Pancreas (tissue), 10 donors: ENCODE measurements around the gene GGA1. TPM values are rescaled to one million over a fixed set of nuclear protein-coding genes. Genes with fewer than 3 reads are reported as not detected.
"Not testable (repeated sequence)": the region's sequence is repeated elsewhere in the genome, so short reads cannot be mapped to it uniquely, and the experiment has no call there.

Source experiments
- ATAC-seq, 4 donors: fragments of 200-7000 bp; cut with Tn5 transposase; one replicate each; pipeline versions ENCODE4 v1.8.0 to v1.9.1; 2020; ENCODE audit warnings: mild to moderate bottlenecking in 4 of 4, moderate library complexity in 4 of 4
- DNase-seq, 6 donors: peaks; one replicate each; pipeline ENCODE4 v3.0.0-alpha.2; 2020
- FAIRE-seq: peaks from 2 replicates; lab custom pipeline; 2012; peaks lifted over from hg19 to GRCh38; lab: Jason Lieb, UNC
- H3K27ac ChIP-seq, 4 donors: fragments of 200-600 bp; sonication (generic); 1 replicate in 3 of 4; 2 replicates in 1 of 4; pipeline versions ENCODE4 v1.5.0 to v1.8.0; 2020
- H3K27me3 ChIP-seq, 4 donors: fragments of 200-600 bp; one replicate each; pipeline ENCODE4 v1.8.0; 2021
- H3K36me3 ChIP-seq, 3 donors: fragments of 200-600 bp; sonication (generic) in 1 of 3; one replicate each; pipeline versions ENCODE4 v1.5.0 to v1.8.0; 2020 to 2021
- H3K4me1 ChIP-seq, 3 donors: fragments of 200-600 bp; one replicate each; pipeline ENCODE4 v1.8.0; 2021
- H3K4me3 ChIP-seq, 4 donors: fragments of 200-600 bp; sonication (generic) in 2 of 4; one replicate each; pipeline versions ENCODE4 v1.5.0 to v1.8.0; 2020 to 2021
- H3K9me3 ChIP-seq, 4 donors: fragments of 200-600 bp; one replicate each; pipeline ENCODE4 v1.8.0; 2021
- WGBS, 2 donors: extraction: QIAGEN DNeasy Blood & Tissue Kit; methylation state at CpG; one replicate each; pipeline ENCODE4 v1.1.7; 2013; 5-methylcytosine and 5-hydroxymethylcytosine counted together
- intact Hi-C, 3 donors: fragments of 100-400 bp; cut with DNase I; formaldehyde crosslinking; loops; one replicate each; pipeline versions ENCODE4 v1.11.1 to v1.14.2; 2022
- polyA plus RNA-seq, 2 donors: library from polyadenylated mRNA; stranded (reverse); fragments of 200-250 nt; gene quantifications; one replicate each; pipeline ENCODE4 v1.2.3, GENCODE V29; 2013
- total RNA-seq, 6 donors: library from RNA; stranded (reverse); fragmentation: NEBNext Ultra II Directional in 4 of 6; extraction: Animal tissue kit (Norgen Biotek cat#: 25700) in 4 of 6; gene quantifications; one replicate each; pipeline versions ENCODE4 v1.2.1 to v1.2.4, GENCODE V29; 2021 to 2023
- TF ChIP-seq, protein P1 (sequence below), 4 donors: fragments of 200-600 bp; sonication (generic) in 3 of 4; IDR thresholded peaks; one replicate each; pipeline versions ENCODE4 v1.5.0 to v1.8.0; 2021; ENCODE audit warnings: antibody characterized with exemption in 4 of 4
- donor health status: healthy with polysubstance abuse.
- donor health status: DM: no; HTN: no; CAD: no; lungs with moderate emphysema.
- donor health status: DM: no; HTN: no; CAD: no.
- donor health status: control.
- donor health status: control.
- donor health status: Bipolar disorder and iron deficiency.
- donor health status: DM: yes; HTN: yes; CAD: no.
- donor health status: DM: no; HTN: no; CAD: no.
- donor health status: DM: no; HTN: no; CAD: no.
- donor health status: DM: yes; HTN: yes; CAD: no.

The GGA1 gene
- total and polyA plus RNA-seq, 8 donors = 17.9 to 84.9 (median 23.9) TPM

DNA sequence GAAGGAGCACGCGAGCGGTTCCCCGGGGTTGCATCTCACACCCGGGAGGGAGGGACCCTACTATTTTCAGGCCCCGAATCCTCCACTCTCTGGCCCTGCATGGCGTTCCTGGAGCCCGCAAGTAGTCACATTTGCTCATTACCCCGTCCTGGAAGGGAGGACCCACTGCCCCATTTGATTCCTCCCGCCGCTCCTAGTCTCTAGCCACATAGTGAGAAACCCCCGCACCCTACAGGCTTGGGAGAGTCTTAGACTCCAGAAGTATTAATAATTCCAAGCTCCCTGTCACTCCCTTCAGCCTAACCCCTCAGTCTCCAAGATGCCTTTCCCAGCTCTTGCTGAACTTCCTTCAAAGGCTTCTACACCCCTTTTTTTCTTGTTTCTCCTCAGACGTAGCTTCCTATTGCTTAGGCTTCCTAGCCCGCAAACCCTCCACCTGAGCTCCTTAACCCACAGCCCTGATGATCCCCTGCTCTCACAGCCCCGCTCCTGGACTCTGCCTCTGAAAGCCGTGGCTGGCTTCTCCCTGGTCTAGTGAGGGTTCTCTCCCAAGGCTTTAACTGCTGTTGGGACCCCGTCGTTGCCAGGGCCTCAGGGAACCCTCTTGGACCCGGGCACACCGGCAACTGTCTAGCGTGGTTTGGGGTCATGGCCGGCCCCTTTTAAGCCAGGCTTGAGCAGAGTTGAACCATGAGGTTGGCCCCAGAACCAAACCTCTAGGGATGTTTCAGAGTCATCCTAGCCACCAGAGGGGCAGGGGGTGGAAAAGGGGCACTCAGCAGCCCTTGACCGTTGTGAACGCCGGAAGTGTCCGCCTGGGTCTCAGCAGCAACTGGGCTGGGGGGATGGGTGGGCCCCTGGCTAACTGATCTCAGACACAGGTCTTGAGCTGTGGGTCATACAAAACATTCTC, 862 bp downstream of the GGA1 start:
- Histone ChIP-seq H3K36me3 (no peaks in the 10 kb centered on the region), H3K27ac (peak overlapping the region; percentile 84 to 98 (median 96)), H3K27me3 (no peaks in the 10 kb centered on the region), H3K9me3 (no peaks in the 10 kb centered on the region), H3K4me1 (peaks cover 5 to 19% (median 13%) of the 10 kb centered on the region in 3 donors), H3K4me3 (peak overlapping the region; percentile 78 to 98 (median 84))
- DNase-seq (no peak), ATAC-seq (no peak), FAIRE-seq (no peak)
- TF ChIP-seq, protein P1, sequence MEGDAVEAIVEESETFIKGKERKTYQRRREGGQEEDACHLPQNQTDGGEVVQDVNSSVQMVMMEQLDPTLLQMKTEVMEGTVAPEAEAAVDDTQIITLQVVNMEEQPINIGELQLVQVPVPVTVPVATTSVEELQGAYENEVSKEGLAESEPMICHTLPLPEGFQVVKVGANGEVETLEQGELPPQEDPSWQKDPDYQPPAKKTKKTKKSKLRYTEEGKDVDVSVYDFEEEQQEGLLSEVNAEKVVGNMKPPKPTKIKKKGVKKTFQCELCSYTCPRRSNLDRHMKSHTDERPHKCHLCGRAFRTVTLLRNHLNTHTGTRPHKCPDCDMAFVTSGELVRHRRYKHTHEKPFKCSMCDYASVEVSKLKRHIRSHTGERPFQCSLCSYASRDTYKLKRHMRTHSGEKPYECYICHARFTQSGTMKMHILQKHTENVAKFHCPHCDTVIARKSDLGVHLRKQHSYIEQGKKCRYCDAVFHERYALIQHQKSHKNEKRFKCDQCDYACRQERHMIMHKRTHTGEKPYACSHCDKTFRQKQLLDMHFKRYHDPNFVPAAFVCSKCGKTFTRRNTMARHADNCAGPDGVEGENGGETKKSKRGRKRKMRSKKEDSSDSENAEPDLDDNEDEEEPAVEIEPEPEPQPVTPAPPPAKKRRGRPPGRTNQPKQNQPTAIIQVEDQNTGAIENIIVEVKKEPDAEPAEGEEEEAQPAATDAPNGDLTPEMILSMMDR (IDR thresholded peaks at IDR 0.05) = no peak
- intact Hi-C loops = no loop called here
- 9 to 16% methylated on average over 26 of the region's 26 CpGs for WGBS, 2 donors

DNA sequence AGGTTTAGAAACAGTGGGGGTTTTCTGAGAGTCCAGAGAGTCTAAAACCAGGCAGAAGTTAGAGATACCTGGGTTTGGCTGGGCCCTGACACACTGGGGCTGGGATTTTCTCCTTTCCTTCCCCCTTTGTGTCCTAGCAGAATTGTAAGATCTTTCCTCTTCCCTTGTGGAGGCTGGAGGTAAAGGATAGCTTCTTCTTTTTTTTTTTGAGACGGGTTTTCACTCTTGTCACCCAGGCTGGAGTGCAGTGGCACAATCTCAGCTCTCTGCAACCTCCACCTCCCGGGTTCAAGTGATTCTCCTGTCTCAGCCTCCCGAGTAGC, 1.5 kb downstream of the GGA1 start:
- peak overlapping the region in 2 of 4 donors; percentile 84 to 96 for H3K27ac ChIP-seq
- DNase-seq, H3K9me3 ChIP-seq, H3K27me3 ChIP-seq, ATAC-seq, FAIRE-seq, intact Hi-C loops, H3K36me3 ChIP-seq: not testable (repeated sequence)
- H3K4me1 ChIP-seq = peaks cover 5 to 19% (median 13%) of the 10 kb centered on the region in 3 donors
- peak overlapping the region in 1 of 4 donors; percentile 89 for H3K4me3 ChIP-seq
- WGBS, 2 donors = 74 to 86% methylated on average over 3 of the region's 3 CpGs

DNA sequence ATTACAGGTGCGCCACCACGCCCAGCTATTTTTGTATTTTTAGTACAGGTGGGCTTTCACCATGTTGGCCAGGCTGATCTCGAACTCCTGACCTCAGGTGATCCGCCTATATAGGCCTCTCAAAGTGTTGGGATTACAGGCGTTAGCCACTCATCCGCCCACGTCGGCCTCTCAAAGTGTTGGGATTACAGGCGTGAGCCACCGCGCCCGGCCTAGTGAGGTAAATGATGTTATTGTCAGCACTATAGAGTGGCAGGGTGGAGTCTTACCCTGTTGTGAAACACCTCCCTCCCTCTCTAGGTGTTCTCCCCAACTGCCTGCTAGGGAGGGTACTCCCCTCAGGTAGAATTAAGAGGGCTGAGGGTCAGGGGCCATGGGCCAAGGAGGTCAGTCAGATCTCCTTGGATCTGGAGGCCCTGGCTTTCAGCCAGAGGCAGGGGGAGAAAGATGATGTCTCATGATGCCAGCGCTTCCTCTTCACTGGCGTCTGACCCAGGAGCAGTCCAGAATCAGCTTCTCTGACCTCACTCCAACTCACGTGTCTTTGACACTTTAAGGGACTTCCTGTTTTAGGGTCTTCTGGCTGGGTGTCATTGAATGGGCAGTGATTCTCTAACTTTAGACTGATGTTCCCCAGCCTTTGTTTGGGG, 2.0 kb downstream of the GGA1 start:
- no peaks in the 10 kb centered on the region for H3K36me3 ChIP-seq
- no peak for ATAC-seq
- TF ChIP-seq, protein P1 (IDR thresholded peaks at IDR 0.05) = no peak
- intact Hi-C loops = no loop called here
- 80 to 86% methylated on average over 15 of the region's 15 CpGs for WGBS, 2 donors
- no peak for DNase-seq
- no peaks in the 10 kb centered on the region for H3K9me3 ChIP-seq
- no peak overlapping the region for H3K4me3 ChIP-seq
- peaks cover 5 to 19% (median 13%) of the 10 kb centered on the region in 3 donors for H3K4me1 ChIP-seq
- peak overlapping the region in 1 of 4 donors; percentile 54 for H3K27ac ChIP-seq
- no peak for FAIRE-seq
- H3K27me3 ChIP-seq = no peaks in the 10 kb centered on the region

DNA sequence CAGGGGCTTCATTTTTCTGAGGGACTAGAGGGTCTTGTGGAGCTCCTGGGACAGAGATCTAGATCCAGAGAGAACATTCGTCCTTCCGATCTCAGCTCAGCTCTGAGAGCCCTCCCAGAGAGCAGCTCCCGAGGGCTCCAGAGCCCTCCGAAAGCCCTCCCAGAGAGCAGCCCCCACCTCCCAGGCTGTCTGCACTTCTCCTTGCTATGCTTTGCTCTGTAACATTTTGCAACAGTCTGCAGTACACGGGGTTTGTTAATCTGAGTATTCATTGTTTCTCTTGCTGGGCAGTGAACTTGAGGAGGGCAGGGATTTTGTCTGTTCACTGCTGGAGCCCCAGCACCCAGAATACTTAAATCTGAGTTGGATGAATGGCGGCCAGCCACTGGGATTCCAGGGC, 2.6 kb downstream of the GGA1 start:
- FAIRE-seq (no peak), ATAC-seq (no peak), DNase-seq (no peak)
- H3K4me3 ChIP-seq = no peak overlapping the region
- intact Hi-C loops = no loop called here
- peak overlapping the region in 1 of 4 donors; percentile 54 for H3K27ac ChIP-seq
- WGBS, 2 donors = 82 to 87% methylated on average over 6 of the region's 6 CpGs
- TF ChIP-seq, protein P1 (IDR thresholded peaks at IDR 0.05) = no peak
- peaks cover 5 to 19% (median 13%) of the 10 kb centered on the region in 3 donors for H3K4me1 ChIP-seq
- H3K9me3 ChIP-seq = no peaks in the 10 kb centered on the region
- H3K36me3 ChIP-seq = no peaks in the 10 kb centered on the region
- no peaks in the 10 kb centered on the region for H3K27me3 ChIP-seq

DNA sequence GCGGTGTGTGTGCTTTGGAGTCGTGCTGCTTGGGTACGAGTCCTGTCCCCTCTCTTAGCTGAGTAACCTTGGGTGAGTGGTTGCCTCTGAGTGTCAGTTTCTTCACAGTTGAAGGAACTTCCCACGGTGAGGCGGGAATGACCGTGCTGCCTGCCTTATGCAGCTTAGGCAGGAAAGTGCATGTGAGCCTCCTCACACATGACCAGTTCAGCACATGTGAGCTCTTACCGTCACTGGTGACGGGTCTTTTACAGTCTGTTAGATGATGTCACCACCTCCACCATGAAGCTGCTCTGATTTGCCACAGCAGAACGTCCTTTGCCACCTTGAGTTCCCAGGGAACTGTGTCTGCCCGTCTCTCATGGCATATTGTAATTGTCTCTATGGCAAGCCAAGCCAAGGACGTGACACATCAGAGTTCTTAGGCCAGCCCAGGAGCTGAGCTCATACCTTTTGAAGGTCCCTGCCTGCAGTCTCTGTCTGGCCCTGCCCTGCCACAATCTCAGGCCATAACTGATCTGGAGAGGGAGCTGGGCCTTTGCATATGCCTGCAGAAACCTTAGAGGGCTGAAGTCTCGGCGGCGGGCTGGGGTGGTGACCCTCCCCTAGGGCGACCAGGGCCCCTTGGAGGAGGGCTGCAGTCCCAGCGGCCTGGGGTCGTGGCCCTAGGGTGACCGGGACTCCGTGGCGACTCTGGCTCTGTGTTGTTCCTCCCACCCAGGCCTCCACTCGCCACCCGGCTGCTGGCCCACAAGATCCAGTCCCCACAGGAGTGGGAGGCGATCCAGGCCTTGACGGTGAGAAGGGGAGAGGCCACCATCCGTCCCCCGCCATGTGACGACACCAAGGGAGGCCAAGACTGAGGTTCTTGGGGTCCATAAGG, 7.8 kb downstream of the GGA1 start:
- ATAC-seq (no peak), FAIRE-seq (no peak), DNase-seq (no peak)
- intact Hi-C loops = no loop called here
- TF ChIP-seq, protein P1 (IDR thresholded peaks at IDR 0.05) = no peak
- no peaks in the 10 kb centered on the region for H3K27me3 ChIP-seq
- 91 to 95% methylated on average over 27 of the region's 27 CpGs for WGBS, 2 donors
- H3K36me3 ChIP-seq = peaks cover 0 to 31% (median 2%) of the 10 kb centered on the region in 3 donors
- H3K27ac ChIP-seq = no peak overlapping the region
- no peaks in the 10 kb centered on the region for H3K4me1 ChIP-seq
- H3K9me3 ChIP-seq = no peaks in the 10 kb centered on the region
- H3K4me3 ChIP-seq = no peak overlapping the region
